Stimulated activated CD4-positive, alpha-beta T cell treated with anti-CD3 and anti-CD28 coated beads, Interleukin-4, amount 100 ng/mL, for 24 hours (primary cell): ENCODE results near the gene DRC1.

Experiments
- DNase-seq: peaks from one replicate; pipeline ENCODE4 v3.0.0-alpha.2; 2020

DRC1 gene

DNA sequence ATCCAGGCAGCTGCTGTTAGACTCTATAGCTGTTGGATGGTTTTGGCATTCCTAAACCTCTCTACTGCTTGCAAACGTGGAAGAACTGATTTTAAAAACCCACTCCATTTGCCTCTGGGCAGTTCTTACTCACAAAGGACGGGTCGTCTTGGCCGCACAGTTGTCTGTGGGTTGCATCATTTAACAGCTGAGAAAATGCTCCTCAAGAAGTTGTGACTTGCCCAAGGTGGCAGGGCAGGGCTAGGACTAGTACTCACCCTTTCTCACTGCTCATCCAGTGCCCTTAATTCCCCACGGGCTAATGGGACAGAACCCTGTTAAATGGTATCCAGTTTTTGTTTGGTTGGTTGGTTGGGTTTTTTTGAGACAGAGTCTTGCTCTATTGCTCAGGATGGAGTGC lies 997 bp upstream of the DRC1 start:
- DNase-seq: no peak

GRCh38 chr2:26407526-26407925 lies 5.8 kb downstream of the DRC1 start:
- DNase-seq: no peak

DNA sequence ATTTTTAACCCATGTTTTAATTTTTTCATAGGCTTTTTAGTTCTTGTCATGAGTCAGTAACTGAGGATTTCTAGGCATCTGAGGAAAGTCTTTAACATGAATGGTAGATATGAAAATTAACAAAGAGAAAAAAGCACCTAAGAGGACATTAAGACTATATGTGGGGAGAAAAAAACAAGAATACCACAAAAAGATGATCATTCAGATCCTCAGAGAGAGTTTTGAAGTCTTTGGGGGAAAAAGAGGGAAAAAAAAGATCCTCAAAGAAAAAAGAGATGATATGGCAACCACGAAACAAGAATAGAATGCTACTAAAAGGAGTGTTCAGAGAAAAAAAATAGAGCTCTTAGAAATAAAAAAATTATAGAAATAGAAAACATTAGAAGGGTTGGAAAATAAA lies 8.1 kb downstream of the DRC1 start:
- DNase-seq: no peak

GRCh38 chr2:26410764-26411243 lies 9.1 kb downstream of the DRC1 start:
- no peak for DNase-seq

- no peak for DNase-seq
These were observed 9.7 kb downstream of the DRC1 start for GRCh38 chr2:26411419-26411818.

DNA sequence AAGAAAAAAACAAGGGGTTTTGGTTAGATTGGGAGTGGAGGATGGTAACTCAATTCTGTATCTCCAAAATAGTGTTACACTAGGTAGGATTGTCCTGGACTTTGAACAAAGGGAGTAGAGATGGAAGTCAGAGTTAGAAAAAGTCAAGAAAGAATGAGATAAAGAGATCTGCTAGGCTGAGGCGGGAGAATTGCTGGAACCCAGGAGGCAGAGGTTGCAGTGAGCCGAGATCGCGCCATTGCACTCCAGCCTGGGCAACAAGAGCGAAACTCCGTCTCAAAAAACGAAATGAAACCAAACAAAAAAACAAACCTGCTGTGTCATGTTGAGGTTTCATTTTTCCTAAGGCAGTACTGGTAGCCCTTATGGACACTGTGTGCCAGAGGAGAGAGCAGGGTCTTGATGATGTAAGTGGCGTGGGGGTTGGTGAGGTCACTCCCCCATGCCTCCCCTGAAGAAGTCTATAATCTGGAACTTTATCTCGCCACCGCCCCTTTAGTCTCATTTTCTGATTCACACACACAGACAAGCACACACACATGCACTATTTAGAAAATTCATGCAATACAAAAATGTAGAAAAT lies 10.5 kb downstream of the DRC1 start:
- DNase-seq: peak; percentile 12

DNA sequence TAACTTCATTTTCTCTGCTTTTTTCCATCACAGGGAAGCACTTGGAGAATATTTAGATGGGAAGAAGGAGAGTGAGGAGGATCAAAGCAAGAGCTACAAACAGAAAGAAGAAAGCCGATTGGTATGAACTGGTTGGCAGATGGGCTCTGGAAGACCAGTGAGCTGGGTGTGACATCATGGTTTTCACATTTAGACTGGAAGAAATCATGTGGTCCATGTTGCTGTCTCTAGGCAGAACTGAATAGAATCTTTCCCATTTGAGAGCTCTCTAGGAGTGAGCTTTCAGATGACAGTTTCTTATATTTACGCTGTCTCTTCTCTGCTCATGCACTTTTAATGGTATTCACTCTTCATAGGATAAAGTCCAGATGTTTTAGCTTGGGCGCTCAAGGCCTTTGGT lies 12.6 kb downstream of the DRC1 start:
- DNase-seq: no peak

- no peak for DNase-seq
These were observed 20.2 kb downstream of the DRC1 start for GRCh38 chr2:26421961-26422360.

DNA sequence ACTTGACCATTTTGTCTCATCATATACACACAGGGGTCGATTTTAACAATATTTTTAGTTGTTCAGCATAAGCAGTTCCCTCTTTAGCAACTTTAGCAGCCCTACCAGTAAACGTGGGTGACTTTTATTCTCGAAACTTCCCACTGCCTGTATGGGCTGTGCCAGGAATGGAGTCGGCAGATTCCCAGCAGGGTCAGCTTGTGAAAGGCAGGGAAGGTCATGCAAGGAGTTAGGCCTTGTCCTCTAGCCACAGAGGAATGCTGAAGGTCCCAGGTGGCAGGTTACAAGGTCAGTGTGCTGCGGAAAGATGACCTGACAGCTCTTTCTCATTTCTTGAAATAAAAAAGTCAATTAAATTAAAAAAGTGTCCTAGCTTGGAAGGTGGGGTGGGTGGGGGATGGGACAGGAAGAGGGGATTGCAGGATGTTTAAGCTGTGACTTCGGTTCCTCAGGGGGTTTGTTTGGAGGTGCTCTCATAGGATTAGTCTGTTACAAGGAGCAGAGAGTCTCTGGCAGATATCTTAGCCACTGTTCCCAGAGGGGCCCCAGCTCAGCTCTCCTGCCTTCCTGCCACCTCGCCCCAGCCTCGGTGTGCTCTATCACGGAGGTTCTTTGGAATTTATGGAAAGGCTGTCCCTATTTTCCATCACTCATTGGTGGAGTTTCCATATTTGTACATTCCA lies 21.4 kb downstream of the DRC1 start:
- no peak for DNase-seq

DNA sequence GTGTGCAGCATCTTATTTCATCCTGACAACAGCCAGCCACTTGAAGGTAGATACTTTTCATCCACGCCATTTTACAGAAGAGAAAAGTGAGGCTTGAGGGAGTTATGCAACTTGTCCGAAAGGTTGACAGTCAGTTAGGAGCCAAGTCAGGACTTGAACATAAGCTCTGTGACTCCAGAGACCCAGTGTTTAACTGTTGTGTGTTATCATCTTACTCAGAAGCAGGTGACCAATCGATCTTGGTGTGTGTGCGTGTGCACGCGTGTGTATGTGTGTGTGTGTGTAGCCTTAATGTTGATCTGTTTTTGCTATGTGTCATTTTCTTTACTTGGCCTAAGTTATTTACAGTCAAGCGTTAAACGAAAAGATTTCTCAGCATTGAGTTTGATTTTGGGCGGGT lies 22.0 kb downstream of the DRC1 start:
- no peak for DNase-seq

- DNase-seq: no peak
These were observed 22.5 kb downstream of the DRC1 start for GRCh38 chr2:26424221-26424620.

- no peak for DNase-seq
These were observed 27.1 kb downstream of the DRC1 start for GRCh38 chr2:26428846-26429245.

GRCh38 chr2:26429779-26430578 lies 28.3 kb downstream of the DRC1 start:
- no peak for DNase-seq

- no peak for DNase-seq
These were observed 29.1 kb downstream of the DRC1 start for GRCh38 chr2:26430826-26431225.

DNA sequence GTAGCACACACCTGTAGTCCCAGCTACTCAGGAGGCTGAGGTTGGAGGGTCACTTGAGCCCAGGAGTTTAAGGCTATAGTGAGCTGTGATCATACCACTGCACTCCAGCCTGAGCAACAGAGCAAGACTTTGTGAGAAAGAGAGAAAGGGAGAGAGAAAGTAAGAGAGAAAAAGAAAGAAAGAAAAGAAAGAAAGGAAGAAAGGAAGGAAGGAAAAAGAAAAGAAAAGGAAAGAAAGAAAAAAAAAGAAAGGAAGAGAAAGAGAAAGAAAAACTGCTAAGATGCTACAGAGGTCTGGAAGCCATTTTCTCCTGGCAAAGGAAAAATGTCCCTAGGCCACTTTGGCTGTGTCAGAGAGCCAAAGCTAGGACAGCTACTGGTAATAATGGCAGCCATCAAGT lies 30.6 kb downstream of the DRC1 start:
- no peak for DNase-seq

- DNase-seq: no peak
These were observed 31.1 kb downstream of the DRC1 start for GRCh38 chr2:26432859-26433258.

DNA sequence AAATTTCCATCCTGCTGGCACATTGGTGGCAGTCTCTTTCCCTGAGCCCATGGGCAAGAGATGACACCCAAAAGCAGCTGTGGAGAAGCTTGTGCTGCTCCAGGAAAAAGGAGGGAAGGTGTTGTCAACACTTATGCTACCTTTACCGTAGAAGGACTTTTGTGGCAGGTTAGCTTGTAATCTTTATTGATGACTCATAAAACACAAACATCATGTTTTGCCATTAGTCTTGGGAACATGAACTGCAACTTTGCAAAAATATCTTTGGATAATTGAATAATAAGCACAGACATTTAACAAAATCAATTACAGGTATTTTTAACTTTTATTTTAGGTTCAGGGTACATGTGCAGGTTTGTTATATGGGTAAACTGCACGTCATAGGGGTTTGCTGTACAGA lies 33.4 kb downstream of the DRC1 start:
- no peak for DNase-seq

DNA sequence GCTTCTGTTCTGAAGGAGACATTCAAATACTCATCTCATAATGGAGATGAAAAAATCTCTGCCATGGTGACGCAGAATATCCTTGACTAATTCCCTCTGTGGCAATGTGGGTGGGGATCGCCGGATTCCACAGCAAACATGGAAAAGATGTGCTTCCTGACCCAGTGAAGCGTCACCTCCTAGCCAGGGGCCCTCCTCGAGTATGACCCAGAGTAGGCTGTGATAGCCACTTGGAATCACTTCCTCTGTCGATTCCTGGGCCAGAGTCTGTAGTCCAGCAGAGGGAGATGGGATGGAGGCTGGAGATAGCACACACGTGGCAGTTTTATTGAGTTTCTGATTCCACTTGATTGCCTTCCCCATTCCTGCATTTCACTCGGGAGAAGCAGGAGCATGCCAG lies 36.8 kb downstream of the DRC1 start:
- DNase-seq: no peak

DNA sequence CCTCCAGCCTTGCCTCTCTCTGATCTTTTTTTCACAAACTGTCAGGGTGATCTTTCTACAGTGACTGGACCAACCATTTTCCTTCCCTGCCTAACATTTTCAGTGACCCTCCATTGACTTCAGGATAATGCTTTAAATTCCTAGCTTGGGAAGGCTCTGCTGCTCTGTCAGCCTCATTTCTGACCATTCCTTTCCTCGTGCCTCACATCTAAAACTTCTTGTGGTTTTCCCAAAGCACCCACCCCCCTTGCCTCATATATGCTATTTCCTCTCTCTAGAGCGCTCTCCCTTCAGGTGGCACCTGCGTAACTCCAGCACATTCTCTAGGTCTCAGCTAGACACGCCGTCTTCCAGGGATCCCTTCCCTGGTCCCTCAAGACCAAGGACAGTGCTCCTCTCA lies 37.2 kb downstream of the DRC1 start:
- no peak for DNase-seq

- DNase-seq: no peak
These were observed 40.6 kb downstream of the DRC1 start for GRCh38 chr2:26442301-26442700.

- no peak for DNase-seq
These were observed 41.0 kb downstream of the DRC1 start for GRCh38 chr2:26442707-26443106.

GRCh38 chr2:26444236-26444635 lies 42.5 kb downstream of the DRC1 start:
- DNase-seq: no peak

- DNase-seq: no peak
These were observed 46.9 kb downstream of the DRC1 start for GRCh38 chr2:26448651-26449050.
